Cardiac fibroblast (primary cell): ENCODE data around the gene GNPTAB.
A peak's percentile ranks its signal among the peaks of the same experiment; 100 is the strongest.

Source experiments
- DNase-seq, 2 donors: peaks; one replicate each; pipeline versions ENCODE4 v3.0.0 to v3.0.0-alpha.2; 2010; ENCODE audit warnings: low read depth in 2 of 2
- H3K4me3 ChIP-seq, 2 donors: replicated peaks in 1 of 2; 1 replicate in 1 of 2; 2 replicates in 1 of 2; pipeline ENCODE4 v1.5.1; 2011; ENCODE audit warnings: low read depth in 2 of 2, low read length in 2 of 2, mild to moderate bottlenecking in 2 of 2, moderate library complexity in 1 of 2
- CTCF ChIP-seq: IDR thresholded peaks from one replicate; pipeline ENCODE4 v1.5.1; 2011; ENCODE audit warnings: low read depth, mild to moderate bottlenecking, low read length, inconsistent platforms

The GNPTAB gene

GRCh38 chr12:101830367-101831325, at the start of gene GNPTAB:
Gene GNPTAB (minus strand): TSS chr12:101830959. CDS start chr12:101830675, 284 bp downstream.
- DNase-seq, result peak; percentile 92 to 95
- peak within 1 kb of the TSS; percentile 85 to 97 for H3K4me3 ChIP-seq
- TF ChIP-seq CTCF, result peak; percentile 51

GRCh38 chr12:101878243-101878821, 47.6 kb upstream of the GNPTAB start:
- H3K4me3 ChIP-seq, result peak overlapping the region; percentile 91 to 98
- no peak for DNase-seq
- no peak for TF ChIP-seq CTCF

- peak overlapping the region; percentile 91 to 98 for H3K4me3 ChIP-seq
- DNase-seq, result peak; percentile 32 to 35
- TF ChIP-seq CTCF, result no peak
Measured at GRCh38 chr12:101877806-101878242, 47.1 kb upstream of the GNPTAB start.

GRCh38 chr12:101876861-101877805, 46.4 kb upstream of the GNPTAB start, which contains the start of gene DRAM1:
Gene DRAM1 (plus strand): TSS chr12:101877580. CDS start chr12:101877790, 210 bp downstream.
- peak; percentile 94 to 96 for DNase-seq
- TF ChIP-seq CTCF, result no peak

GRCh38 chr12:101876322-101876860, 45.6 kb upstream of the GNPTAB start:
- DNase-seq, result peak; percentile 15 to 62
- no peak for TF ChIP-seq CTCF
- peak overlapping the region; percentile 91 to 98 for H3K4me3 ChIP-seq

More at GRCh38 chr12:101876861-101877805, 46.4 kb upstream of the GNPTAB start, which contains the start of gene DRAM1:
- H3K4me3 ChIP-seq, result peak within 1 kb of the TSS; percentile 91 to 98

GRCh38 chr12:101875162-101875561, 44.4 kb upstream of the GNPTAB start:
- H3K4me3 ChIP-seq, result no peak overlapping the region
- TF ChIP-seq CTCF, result no peak
- DNase-seq, result no peak
